ENCODE results near the gene KCTD20.
"Not testable (repeated sequence)": the region's sequence is repeated elsewhere in the genome, so short reads cannot be mapped to it uniquely, and the experiment has no call there.

DNA sequence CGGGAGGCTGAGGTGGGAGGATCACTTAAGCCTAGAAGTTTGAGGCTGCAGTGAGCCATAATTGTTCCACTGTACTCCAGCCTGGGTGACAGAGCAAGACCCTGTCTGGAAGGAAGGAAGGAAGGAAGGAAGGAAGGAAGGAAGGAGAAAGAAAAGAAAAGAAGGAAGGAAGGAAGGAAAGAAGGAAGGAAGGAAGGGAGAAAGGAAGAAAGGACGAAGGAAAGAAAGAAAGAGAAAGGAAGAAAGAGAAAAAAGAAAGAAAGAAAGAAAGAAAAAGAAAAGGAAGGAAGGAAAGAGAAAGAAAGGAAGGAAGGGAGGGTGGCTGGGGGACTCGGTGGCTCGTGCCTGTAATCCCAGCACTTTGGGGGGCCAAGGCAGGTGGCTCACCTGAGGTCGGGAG lies 33.1 kb upstream of the KCTD20 start:
- TF ChIP-seq ZNF274 (IDR thresholded peaks at IDR 0.05; ENCODE audit: low read depth, low read length); YY1 (IDR thresholded peaks at IDR 0.05; ENCODE audit: insufficient read depth, insufficient read length); SUZ12 (IDR thresholded peaks at IDR 0.05; ENCODE audit: extremely low read depth, insufficient read depth, insufficient read length): not testable (repeated sequence)

Measured in NT2/D1 (cell line).